Activated CD4-positive, alpha-beta T cell treated with anti-CD3 and anti-CD28 coated beads, Interleukin-10, Interleukin-2, amounts not matched to agents 100 ng/mL and 50 ng/mL, durations not matched to agents 16 hours and 8 hours (primary cell): ENCODE data around the gene RCAN1.
"Not testable (repeated sequence)": the region's sequence is repeated elsewhere in the genome, so short reads cannot be mapped to it uniquely, and the experiment has no call there.

Experiments used
- DNase-seq: peaks from one replicate; pipeline ENCODE4 v3.0.0-alpha.2; 2020

RCAN1 gene

DNA sequence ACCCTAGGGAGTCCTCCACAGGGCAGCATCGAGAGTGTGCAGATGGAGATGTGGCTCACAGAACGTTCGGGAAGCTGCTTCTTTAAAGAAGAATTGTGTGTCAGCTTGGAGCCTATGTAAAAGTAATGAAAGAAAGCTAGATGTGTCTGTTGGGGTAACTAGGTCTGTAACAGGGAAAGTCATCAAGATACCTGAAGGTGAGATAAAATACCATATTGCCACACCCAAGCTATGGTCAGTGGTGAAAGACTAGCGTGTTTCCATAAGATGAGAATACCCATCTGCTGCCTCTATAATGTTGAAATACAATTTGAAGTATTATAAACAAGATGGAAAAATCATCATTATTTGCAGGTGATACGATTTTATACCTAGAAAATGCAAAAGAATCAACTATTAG is 17.5 kb downstream of the RCAN1 start:
- DNase-seq, result no peak

DNA sequence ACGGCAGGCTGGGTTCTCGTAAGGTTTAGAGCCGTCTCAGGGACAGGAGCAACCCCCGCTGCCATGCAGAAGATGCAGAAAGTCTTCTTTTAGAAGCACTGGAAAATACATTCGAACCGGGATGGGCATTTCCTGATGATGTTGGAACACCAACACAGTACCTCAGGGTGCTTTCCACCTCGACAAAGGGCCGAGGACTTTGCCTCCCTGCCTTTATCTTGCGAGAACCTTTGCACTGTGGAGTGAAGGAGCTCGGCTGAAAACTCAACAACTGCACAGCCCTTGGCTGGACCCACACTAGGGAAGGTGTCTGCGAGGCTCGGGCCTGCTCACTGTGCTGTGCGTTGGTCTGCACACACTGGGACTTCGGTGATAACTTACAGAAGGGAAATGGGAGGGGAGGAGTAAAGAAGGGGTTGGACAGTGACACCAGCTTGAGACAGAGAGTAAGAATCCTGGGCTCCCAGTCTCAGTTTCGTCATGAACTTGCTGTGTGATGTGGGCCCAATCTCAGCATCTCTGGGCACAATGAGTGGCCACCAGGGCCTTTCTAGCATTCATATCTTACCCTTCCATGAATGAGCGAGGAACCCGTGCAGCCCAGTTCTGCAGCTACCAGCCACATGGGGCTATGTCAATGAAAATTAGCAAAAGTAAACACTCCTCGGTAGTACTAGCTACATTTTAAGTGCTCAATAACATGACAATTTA is 18.2 kb downstream of the RCAN1 start:
- no peak for DNase-seq

DNA sequence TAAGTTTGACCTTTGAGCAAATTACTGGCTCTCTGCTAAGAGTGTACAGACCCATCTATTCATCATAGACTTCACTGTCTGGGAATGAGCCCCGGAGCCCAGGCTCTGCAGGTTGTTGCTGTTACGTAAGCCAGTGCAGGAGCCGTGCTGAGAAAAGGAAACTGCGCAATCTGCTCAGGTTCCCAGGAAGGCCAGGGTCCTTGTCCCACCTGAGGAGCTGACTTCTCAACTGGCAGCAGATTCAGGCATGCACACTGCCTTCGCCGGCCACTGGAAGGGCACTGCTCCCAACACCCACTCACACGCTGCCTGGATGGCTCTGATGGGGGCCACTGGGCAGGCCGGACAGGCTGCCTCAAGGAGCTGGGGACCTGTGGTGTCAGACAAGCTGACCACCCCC is 19.5 kb downstream of the RCAN1 start:
- DNase-seq, result no peak

DNA sequence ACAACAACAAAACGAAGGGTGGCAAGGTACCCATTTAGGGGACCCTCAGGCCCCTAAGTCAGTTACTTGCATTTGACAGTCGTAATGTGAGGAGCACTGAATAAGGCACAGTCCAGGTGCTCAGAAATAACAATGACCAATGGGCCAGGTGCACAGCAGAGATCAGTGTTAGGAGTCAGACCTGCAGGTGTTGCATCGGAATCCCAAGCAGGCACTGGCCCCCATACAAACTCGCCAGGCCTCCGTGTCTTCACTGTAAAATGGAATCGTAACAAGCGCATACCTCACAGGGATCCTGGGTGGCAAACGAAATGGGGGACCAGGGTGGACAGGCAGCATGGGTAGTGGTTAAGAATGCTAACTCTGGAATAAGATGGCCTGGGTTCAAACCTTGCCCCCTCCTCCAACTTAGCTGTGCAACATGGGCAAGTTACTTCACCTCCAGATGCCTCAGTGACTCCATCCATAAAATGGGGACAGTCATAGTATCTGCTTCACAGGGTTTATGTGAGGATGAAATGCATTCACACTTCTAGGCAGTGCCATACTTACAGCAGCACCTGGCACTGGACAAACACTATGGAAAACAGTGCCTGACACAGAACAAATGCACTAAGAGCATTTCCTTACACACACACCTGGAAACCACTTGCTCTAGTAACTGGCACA is 20.2 kb downstream of the RCAN1 start:
- no peak for DNase-seq

DNA sequence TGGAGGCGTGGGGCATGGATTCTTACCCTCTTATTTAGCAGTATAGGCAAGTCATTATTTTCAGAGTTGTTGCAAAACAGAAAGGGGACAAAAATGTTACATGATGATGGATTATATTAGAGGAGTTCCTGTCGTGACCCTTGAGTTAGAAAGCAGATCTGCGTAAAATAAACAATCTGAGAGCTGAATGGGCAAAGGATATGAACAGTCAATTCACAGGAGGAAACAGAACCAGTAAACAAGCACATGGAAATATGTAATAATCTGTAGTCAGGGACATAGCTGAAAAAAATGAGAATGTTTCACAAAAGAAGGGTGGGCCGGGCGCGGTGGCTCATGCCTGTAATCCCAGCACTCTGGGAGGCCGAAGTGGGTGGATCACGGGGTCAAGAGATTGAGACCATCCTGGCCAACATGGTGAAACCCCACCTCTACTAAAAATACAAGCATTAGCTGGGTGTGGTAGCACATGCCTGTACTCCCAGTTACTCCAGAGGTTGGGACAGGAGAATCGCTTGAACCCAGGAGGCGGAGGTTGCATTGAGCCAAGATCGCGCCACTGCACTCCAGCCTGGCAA is 20.9 kb downstream of the RCAN1 start:
- no peak for DNase-seq

DNA sequence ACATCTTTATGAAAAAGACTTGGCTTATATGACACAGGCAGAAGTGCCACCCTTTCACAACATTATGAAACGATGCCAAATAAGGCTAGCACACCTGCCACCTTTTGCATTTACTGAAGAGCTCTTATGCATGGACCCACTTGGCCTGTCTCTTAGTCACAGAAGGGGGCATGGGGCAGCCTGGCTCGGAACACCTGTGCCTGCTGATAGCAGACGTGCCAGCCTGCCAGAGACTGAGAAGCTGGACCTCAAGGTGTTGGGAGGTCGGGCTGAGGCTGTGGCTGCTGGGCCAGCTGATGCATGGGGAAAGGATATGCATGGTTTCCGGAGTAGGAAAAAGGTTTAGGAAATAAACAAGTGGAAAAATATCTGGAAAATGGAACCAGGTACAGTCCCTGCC is 21.5 kb downstream of the RCAN1 start:
- no peak for DNase-seq

DNA sequence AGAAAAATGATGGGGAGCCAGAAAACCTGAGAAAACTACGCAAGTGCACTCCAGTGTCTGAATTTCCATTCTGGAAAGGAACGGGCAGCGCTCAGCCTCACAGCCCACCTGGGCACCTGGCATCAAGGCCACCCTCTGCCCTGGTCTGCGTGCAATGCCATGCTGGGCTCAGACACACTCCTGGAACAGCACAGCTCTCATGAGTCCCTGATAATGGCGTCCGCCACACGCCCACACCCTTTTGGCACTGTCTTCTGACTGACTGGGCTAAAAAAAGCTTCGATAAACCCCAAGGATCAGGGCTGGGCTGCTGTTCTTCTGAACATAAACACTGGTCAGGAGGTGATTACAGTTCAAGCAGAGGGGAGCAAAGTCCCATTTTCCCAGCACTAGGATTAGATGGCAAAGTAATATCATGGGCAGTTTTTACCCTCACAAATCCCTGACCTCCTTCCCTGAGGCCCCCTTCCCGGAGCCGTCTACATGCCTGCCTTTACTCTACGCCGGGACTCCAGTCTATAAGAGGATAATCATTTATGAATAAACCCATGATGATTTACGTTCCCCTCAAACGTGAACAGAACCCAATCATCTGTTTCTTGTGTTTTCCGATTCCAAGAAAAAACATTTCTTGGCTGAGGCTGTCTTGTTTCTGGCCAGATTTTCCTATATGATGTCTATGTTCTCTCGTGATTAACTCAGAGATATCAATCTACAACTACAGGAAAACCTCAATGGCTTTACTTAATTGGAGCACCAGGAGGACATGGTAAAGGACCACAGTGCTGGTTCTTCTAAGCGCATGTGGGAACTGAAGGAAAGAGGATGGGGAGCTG is 22.6 kb downstream of the RCAN1 start:
- DNase-seq, result no peak

DNA sequence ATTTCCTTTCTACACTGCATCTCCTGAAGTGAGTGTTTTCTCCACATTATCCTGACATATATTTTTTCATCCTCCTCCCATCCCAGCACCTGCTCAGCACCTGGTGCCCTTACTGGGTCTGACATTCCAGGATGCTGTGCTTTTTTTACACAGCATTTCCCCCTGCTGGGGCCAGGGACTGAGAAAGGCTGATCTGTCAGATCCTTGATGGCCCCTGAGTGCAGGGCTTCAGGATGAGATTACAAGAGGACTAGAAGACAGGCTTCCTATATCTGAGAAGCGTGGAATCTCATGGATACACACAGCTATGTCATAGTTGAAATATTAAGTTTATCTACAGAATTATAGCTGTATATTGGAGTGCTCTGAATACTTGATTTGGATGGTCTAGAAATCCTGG is 24.4 kb downstream of the RCAN1 start:
- DNase-seq, result no peak

DNA sequence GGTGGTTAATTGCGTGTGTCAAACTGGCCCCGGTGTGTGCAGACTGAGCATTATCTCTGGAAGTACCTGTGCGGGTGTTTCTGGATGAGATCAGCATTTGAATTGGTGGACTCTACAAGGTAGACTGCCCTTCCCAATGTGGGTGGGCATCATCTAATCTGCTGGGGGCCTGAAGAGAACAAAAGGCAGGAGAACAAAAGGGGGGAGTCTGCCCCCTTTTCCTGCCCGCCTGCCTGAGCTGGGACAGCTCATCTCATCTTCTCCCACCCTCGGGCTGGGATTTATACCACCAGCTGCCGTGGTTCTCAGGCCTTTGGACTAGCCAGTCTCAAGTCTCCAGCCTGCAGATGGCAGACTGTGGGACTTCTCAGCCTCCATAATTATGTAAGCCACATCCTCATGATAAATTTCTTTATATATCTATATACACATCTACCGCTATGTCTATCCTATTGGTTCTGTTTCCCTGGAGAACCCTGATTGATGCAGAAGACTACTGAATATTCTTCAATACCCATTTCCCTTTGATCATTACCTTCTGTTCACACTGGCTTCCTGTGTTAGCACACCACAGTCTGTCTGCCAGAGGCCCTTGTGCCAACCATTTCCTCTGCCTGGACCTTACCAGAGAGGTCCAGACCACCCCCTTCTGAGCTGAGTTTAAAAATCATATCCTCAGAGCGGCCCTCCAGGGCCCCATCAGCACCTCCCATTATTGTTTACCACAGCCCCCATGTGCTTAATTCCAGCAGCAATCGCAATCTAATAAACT is 25.2 kb downstream of the RCAN1 start:
- DNase-seq, result no peak

DNA sequence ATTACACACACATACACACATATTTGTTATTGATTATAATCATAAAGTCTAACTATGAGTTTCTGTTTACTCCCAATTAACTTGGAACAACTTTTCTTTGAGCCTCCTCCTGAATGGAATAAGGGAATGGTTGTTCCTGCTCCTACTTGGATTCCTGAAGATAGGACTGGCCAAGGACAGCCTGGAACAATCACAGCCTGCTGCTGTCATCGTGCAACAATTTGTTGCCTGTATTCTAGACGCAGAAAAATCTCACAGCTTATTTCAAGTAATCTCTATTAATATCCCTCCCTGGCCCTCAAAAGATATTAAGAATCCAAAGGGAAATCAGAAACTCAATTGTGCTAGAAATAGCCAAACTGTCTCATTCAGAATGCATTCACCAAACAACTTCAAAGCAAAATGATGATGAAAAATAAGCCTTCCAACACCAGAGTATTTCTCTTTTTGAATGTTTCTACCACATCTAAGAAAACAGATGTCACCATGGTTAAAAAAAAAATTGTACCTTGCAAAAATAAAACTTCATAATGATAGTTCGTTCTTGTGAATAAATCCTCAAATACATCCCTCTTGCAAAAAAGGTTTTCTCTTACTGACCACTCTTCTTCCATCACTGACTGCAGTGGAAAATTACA is 30.9 kb downstream of the RCAN1 start:
- peak; percentile 32 for DNase-seq

DNA sequence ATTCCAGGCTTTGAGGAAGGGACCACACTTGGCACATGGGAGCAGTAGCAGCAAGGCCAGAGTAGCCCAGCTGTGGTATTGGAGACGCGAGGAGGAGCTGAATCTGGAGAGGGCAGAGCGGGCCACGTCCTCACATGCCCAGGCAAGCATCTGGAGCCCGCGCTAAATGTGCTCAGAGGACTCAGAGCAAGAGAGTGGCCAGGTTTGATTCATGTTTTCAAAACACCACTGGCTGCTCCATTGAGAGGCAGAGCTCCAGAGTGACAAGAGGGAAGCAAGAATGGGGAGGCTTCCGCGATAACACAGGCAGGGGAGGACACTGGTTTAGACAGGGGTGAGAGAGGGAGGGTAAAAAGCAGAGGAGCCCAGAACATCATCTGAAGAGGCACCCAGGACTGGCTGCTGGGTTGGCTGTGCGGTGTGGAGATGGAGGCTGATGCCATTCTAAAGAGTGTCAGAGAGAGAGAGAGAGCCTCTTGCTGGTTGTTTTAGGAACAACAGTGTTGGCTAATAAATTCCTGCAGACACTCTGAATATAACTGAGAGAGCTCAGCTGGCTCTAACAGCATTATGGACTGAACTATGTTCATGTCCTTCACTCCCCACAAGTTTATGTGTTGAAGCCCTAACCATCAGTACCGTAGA is 32.3 kb downstream of the RCAN1 start:
- peak; percentile 38 for DNase-seq

DNA sequence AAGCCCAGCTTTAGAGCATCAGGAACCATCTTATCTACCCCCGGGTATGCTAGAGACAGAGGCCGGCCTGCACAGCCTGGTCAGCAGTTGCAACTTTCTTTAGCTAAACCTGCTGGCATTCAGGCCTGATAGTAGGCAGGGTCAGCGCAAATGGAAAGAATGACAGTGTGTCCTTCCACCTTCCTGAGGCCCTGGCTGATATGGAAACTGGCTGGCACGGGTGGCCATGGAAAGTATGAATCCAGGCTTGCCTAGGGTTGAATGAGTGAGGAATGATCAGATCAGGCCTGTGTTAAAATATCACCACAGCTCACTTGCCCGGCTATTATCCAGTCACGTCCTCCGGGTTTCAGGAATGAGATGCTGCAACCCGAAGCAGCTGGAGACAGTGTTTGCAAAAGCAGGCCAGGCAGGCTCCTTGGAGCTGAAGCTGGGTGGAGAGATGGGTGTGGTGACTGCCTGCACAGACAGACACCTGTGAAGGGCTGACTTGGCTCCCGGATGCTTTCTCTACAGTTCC is 34.7 kb downstream of the RCAN1 start:
- no peak for DNase-seq

DNA sequence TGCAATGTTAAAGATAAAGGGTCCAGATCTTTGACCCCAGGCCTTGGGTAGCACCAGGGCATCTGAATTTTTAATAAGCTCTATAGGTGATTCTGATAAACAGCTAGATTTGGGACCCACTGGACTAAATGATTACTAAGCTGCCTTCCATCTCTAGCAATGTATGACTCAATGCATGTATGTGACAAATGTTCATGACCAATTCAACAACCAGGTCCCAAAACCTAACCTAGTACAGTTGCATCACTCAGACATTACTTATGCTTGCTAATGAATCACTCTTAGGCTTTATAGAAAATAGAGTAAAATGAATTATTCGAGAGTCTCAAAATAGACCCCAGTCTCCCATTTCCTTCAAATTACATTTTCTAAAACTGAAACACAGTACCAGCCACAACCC is 35.5 kb downstream of the RCAN1 start:
- DNase-seq, result peak; percentile 34

DNA sequence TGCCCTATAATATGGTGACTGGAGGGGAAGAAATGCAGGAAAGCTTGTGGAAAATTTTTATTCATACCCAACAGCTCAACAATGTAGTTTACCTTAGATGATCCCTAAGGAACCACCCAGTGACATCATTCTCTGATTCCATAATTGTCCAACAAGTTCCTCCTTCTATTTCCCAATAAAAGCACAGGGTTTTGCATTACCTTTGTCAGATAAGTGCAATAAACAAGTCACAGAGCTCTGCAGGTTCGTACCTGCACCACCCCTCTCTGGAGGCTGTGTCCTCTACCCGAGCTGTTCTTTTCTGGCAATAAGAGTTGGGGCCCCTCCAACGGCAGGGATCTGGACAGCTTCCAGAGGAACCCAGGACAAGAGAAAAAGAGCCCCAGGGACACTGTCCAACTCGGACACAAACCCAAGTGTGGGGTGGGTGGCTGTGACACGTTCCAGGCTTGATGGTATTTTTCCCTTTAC is 38.8 kb downstream of the RCAN1 start:
- no peak for DNase-seq

DNA sequence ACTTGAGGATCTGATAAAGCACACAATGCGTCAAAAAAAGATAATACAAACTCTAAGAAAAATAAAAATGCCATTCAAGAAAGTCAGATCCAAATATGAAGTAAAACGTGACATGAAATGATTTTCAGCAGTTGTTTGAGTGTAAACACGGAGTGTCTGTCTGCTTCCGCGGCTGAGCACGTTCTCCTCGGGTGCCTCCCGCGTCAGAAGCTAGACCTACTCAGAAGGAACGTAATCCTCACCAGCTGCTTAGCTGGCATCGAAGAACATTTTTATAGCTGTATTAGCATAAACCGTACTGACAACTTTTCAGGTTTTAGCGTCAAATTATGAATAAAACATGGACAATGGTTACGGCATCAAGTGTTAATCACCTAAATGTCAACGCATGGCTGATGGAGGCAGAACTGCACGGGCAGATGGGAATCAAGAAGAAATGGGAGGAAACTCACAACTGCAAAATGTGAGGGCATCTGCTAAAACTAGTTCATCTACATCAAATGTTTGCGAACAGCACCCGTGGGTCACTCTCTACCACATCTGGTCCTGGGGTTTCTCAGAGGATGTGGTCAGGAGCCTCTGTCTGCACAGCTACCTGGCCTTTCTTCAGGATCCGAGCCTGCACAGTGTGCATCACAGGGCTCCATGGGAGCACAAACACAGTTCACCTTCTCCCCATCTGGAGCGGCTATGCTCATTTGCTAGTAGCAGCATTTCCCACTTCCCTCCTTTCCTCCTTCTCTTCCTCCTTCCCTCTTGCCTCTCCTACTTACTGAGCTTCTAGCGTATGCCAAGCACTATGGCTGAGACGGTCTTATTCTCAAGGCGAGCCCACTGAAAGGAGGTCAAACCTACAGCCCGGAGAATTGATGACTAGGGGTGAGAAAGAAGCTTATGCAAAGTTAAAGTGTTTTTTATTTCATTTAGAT is 40.0 kb downstream of the RCAN1 start:
- DNase-seq, result no peak

DNA sequence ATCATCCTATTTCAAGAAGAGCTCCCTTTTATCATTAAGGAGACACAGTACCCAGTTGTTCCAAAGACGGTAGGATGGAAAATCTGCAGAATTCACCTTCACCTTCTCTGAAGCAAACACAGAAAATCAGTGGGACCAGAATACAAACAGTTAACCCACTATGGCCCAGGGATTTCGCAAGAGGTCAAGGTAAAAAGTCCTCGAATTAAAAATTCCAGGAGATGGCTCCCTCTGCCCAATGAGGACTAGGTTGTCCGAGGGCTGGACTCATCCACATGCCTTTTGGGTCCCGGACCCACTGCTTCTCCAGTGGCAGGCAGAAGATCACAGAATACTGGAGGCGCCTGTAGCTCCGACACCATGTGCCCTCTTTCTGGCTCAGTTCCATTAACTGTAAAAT is 42.9 kb downstream of the RCAN1 start:
- DNase-seq, result no peak

DNA sequence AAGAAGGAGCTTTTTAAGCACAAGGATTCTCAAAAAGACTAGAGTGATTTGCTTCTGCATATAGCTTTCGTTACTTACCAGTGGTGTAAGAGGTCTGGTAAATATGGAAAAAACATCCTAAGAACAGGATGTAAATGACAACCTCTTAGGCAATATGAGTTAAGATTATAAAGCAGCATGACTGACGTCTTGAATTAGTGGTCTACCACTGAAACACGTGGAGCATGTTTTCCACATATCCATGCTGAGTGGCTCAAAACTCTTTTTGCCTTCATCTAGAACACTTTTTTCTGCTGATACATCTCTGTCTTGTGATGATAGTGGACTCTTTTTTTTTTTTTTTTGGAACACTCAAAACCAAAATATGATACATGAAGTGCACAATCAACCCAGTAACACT is 44.6 kb downstream of the RCAN1 start:
- no peak for DNase-seq

DNA sequence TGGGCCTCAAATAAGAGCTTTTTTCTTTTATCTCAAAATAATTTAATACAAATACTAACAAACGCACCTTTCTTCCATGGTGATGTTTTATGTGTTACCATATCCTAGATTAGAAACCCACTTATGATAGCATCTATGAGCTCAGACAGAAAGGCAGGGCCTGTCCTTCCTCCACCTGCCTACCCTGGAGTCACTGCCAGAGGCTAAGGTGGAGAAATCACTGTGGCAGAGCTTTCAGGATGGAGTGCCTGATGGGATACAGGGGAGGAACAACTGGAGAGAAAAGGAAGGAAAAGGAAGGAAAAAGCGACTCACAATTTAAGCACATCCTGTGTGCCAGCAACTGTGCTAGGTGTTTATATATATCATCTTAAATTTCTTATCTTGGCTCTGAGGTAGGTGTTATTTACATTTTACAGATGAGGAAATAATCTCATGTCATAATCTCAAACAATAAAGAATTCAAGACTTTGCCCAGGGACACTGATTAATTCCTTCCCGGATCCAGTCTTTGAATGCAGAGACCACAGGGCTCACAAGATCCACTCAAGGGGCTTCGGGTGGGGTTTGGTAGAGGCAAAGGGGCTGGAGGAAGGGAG is 45.4 kb downstream of the RCAN1 start:
- no peak for DNase-seq

DNA sequence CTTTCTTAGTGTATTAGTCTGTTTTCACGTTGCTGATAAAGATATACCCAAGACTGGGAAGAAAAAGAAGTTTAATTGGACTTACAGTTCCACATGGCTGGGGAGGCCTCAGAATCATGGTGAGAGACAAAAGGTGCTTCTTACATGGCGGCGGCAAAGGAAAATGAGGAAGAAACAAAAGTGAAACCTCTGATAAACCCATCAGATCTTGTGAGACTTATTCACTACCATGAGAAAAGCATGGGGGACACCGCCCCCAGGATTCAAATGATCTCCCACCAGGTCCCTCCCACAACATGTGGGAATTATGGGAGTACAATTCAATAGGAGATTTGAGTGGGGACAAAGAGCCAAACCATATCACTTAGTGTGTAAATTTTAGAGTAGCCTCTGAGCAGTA is 46.1 kb downstream of the RCAN1 start:
- not testable (repeated sequence) for DNase-seq
